ENCODE results near the gene BMAL1.

- TF ChIP-seq CTCF (conservative IDR thresholded peaks at IDR 0.05; ENCODE audit: low read depth, low read length), result no peak
- no peak for TF ChIP-seq EZH2 (IDR thresholded peaks at IDR 0.05; ENCODE audit: borderline replicate concordance, low read depth, low read length, poor library complexity, severe bottlenecking)
Observed at GRCh38 chr11:13258855-13259254, 18.7 kb upstream of the BMAL1 start.
